ENCODE measurements around the gene MTRFR. TPM values are rescaled to one million over a fixed set of nuclear protein-coding genes. Genes with fewer than 3 reads are reported as not detected.

The MTRFR gene
- total RNA-seq, 1 experiment from 2014 or later = 14.8 TPM

- no CpG with 5 or more reads among the region's 11 CpGs for WGBS (ENCODE audit: extremely low coverage, insufficient read length, low lambda C conversion rate)
- H3K27ac ChIP-seq (ENCODE audit: insufficient read length, low read depth, low read length) = no peak overlapping the region
- no peak overlapping the region for H3K23ac ChIP-seq (ENCODE audit: insufficient read length, low read depth, low read length)
- H4K20me1 ChIP-seq (ENCODE audit: control insufficient read depth, insufficient read depth, insufficient read length) = peaks cover 3% of the 10 kb centered on the region
- H4K8ac ChIP-seq (replicated peaks; ENCODE audit: insufficient read length, low read depth, low read length) = no peak overlapping the region
- no peaks in the 10 kb centered on the region; the same call in 1 of the 2 replicates for H3K79me2 ChIP-seq (ENCODE audit: insufficient read depth, low read length)
- H3T11ph ChIP-seq (ENCODE audit: low read length) = no peak overlapping the region
- Mint-ChIP-seq H3K27ac (peak overlapping the region in 2 of 3 experiments; percentile 25 to 29; a peak in 3 of 7 replicates), H3K4me1 (peaks cover 0 to 18% of the 10 kb centered on the region in 2 experiments; a peak in 3 of 4 replicates), H3K4me3 (no peak overlapping the region), H3K36me3 (ENCODE audit: insufficient read depth in 1 of 3, low read depth in 3 of 3) (peaks cover 28 to 50% (median 44%) of the 10 kb centered on the region in 3 experiments), H3K27me3 (ENCODE audit: low read depth) (no peaks in the 10 kb centered on the region), H3K9me3 (peaks cover 4 to 15% of the 10 kb centered on the region in 2 experiments)
- H2AFZ ChIP-seq (ENCODE audit: low read length) = no peak overlapping the region
- H3K18ac ChIP-seq (ENCODE audit: insufficient read length, low read depth, low read length) = no peak overlapping the region
- H2BK20ac ChIP-seq (ENCODE audit: low read depth, low read length, poor library complexity, severe bottlenecking) = no peak overlapping the region
- no peak overlapping the region for H3K14ac ChIP-seq (ENCODE audit: insufficient read depth, low read length)
- no peak overlapping the region for H3K9ac ChIP-seq (ENCODE audit: extremely low read depth, insufficient read length, low read length)
- no peaks in the 10 kb centered on the region for H3K79me1 ChIP-seq (ENCODE audit: insufficient read depth, low read depth, low read length, poor library complexity, severe bottlenecking)
- H3K23me2 ChIP-seq (ENCODE audit: insufficient read length, low read depth, low read length, poor library complexity, severe bottlenecking) = no peaks in the 10 kb centered on the region
- H4K5ac ChIP-seq (ENCODE audit: insufficient read length, low read depth, low read length) = no peak overlapping the region
- no peak overlapping the region for H3K56ac ChIP-seq (ENCODE audit: insufficient read length, low read depth, low read length)
- no peak overlapping the region for H3K4ac ChIP-seq (ENCODE audit: low read depth, low read length)
- no peak for TF ChIP-seq CTCF (conservative IDR thresholded peaks at IDR 0.05)
- H4K91ac ChIP-seq (ENCODE audit: insufficient read length, low read depth, low read length) = no peak overlapping the region
- no peak overlapping the region for H2AK5ac ChIP-seq (ENCODE audit: insufficient read length, low read length)
- no peak overlapping the region for H2BK12ac ChIP-seq (ENCODE audit: insufficient read length, low read depth, low read length)
- no peaks in the 10 kb centered on the region for H3K27me3 ChIP-seq (ENCODE audit: insufficient read depth, low read length)
- H3K9me3 ChIP-seq (ENCODE audit: control insufficient read depth, low read depth, low read length) = no peaks in the 10 kb centered on the region
- H3K4me1 ChIP-seq (ENCODE audit: insufficient read depth, low read length) = no peaks in the 10 kb centered on the region
- H2BK120ac ChIP-seq (ENCODE audit: low read depth, low read length, poor library complexity, severe bottlenecking) = no peak overlapping the region
- H3K4me2 ChIP-seq (ENCODE audit: insufficient read depth, insufficient read length, low read length) = no peak overlapping the region
- no peak for DNase-seq
- no peak overlapping the region for H2BK15ac ChIP-seq (ENCODE audit: low read depth, low read length)
- H2BK5ac ChIP-seq (ENCODE audit: insufficient read length, low read length) = no peak overlapping the region
Measured at GRCh38 chr12:123242116-123242904, 9.1 kb downstream of the MTRFR start.
